Endothelial cell of umbilical vein (primary cell): ENCODE measurements around the gene PRRX1. TPM values are rescaled to one million over a fixed set of nuclear protein-coding genes. Genes with fewer than 3 reads are reported as not detected.

Experiments
- BruUV-seq: library from RNA; stranded (reverse); fragments of 400-500 nt; replicated peaks from 2 replicates; lab custom pipeline; 2021; lab: Mats Ljungman, UMichigan
- CTCF ChIA-PET: fragments of 300-600, 350-600 bp; sonication (Branson Sonifier 250); formaldehyde crosslinking; loops from one replicate; lab custom pipeline; 2021; ENCODE audit warnings: antibody characterized with exemption, inconsistent platforms; lab: Charles Lee
- POLR2A ChIA-PET: fragments of 300-600, 350-600 bp; sonication (Branson Sonifier 250); formaldehyde crosslinking; loops from one replicate; lab custom pipeline; 2021; ENCODE audit warnings: antibody characterized with exemption, inconsistent platforms; lab: Charles Lee
- DNase-seq: peaks from one replicate; pipeline ENCODE4 v3.0.0-alpha.2; 2011; ENCODE audit warnings: low read depth, low spot score
- FAIRE-seq: peaks from 2 replicates; lab custom pipeline; 2011; peaks lifted over from hg19 to GRCh38; lab: Jason Lieb, UNC
- H2AFZ ChIP-seq: 2 replicates; pipeline ENCODE4 v1.6.0; 2012; ENCODE audit warnings: low read depth, low read length, control low read depth, inconsistent platforms
- H3K27ac ChIP-seq: 2 replicates; pipeline ENCODE4 v1.5.1; 2011; ENCODE audit warnings: low read depth, mild to moderate bottlenecking, control low read depth, low read length, moderate library complexity; ENCODE audit not compliant: insufficient read depth
- H3K27me3 ChIP-seq, 2 experiments: 2 replicates each; pipeline versions ENCODE4 v1.6.0 to v1.6.1; 2011; ENCODE audit warnings: low read length in 2 of 2, mixed read lengths in 1 of 2; ENCODE audit not compliant: control insufficient read depth in 2 of 2, insufficient read depth in 2 of 2
- H3K36me3 ChIP-seq, 2 experiments: 2 replicates in 1 of 2; 3 replicates in 1 of 2; pipeline ENCODE4 v1.5.1; 2011; ENCODE audit warnings: low read length in 2 of 2, mild to moderate bottlenecking in 1 of 2, moderate library complexity in 1 of 2; ENCODE audit not compliant: control insufficient read depth in 2 of 2, insufficient read depth in 2 of 2; ENCODE audit errors: extremely low read depth in 1 of 2
- H3K4me1 ChIP-seq: 3 replicates; pipeline ENCODE4 v1.5.1; 2011; ENCODE audit warnings: mild to moderate bottlenecking, low read length; ENCODE audit not compliant: control insufficient read depth, insufficient read depth; ENCODE audit errors: extremely low read depth
- H3K4me2 ChIP-seq: 2 replicates; pipeline ENCODE4 v1.6.1; 2011; ENCODE audit warnings: low read length, control low read depth, mixed read lengths; ENCODE audit not compliant: insufficient read depth
- H3K4me3 ChIP-seq, 3 experiments: fragments of 200-600 bp in 1 of 3; sonication (generic), shearing (Covaris generic) in 1 of 3; replicated peaks in 1 of 3; 2 replicates each; pipeline ENCODE4 v1.5.1; 2011 to 2016; ENCODE audit warnings: control low read depth in 3 of 3, low read length in 3 of 3, mild to moderate bottlenecking in 2 of 3, inconsistent platforms in 1 of 3, low read depth in 1 of 3, moderate library complexity in 1 of 3; ENCODE audit not compliant: insufficient read depth in 1 of 3
- H3K79me2 ChIP-seq: 2 replicates; pipeline ENCODE4 v1.6.0; 2012; ENCODE audit warnings: low read length, inconsistent platforms; ENCODE audit not compliant: control insufficient read depth, insufficient read depth
- H3K9ac ChIP-seq: replicated peaks from 2 replicates; pipeline ENCODE3; 2011; ENCODE audit warnings: low read length, control low read depth; ENCODE audit not compliant: insufficient read depth; ENCODE audit errors: extremely low read depth
- H3K9me1 ChIP-seq: replicated peaks from 3 replicates; pipeline ENCODE4 v1.6.0; 2011; ENCODE audit warnings: mild to moderate bottlenecking, low read length; ENCODE audit not compliant: control insufficient read depth, insufficient read depth; ENCODE audit errors: extremely low read depth
- H3K9me3 ChIP-seq: replicated peaks from 2 replicates; pipeline ENCODE4 v1.5.1; 2012; ENCODE audit warnings: low read length, inconsistent platforms; ENCODE audit not compliant: control insufficient read depth, insufficient read depth
- H4K20me1 ChIP-seq: replicated peaks from 2 replicates; pipeline ENCODE3; 2011; ENCODE audit warnings: mild to moderate bottlenecking, low read length; ENCODE audit not compliant: control insufficient read depth, insufficient read depth; ENCODE audit errors: extremely low read depth
- CTCF ChIP-seq, 2 donors: IDR thresholded peaks; 1 replicate in 1 of 2; 2 replicates in 1 of 2; pipeline ENCODE4 v1.5.1; 2011; ENCODE audit warnings: low read length in 2 of 2, mild to moderate bottlenecking in 2 of 2, moderate library complexity in 2 of 2, control low read depth in 1 of 2, inconsistent platforms in 1 of 2, low read depth in 1 of 2; ENCODE audit not compliant: insufficient read depth in 1 of 2; ENCODE audit errors: extremely low read depth in 1 of 2
- EZH2 ChIP-seq: IDR thresholded peaks from 2 replicates; pipeline ENCODE4 v1.6.1; 2012; ENCODE audit warnings: borderline replicate concordance, low read depth, mild to moderate bottlenecking, moderate library complexity, low read length, inconsistent platforms; ENCODE audit not compliant: severe bottlenecking
- FOS ChIP-seq: IDR thresholded peaks from 2 replicates; pipeline ENCODE4 v1.6.1; 2011; ENCODE audit warnings: mild to moderate bottlenecking, low read length, moderate library complexity, borderline replicate concordance; ENCODE audit not compliant: insufficient read depth
- GATA2 ChIP-seq: IDR thresholded peaks from 2 replicates; pipeline ENCODE4 v1.7.0; 2011; ENCODE audit warnings: low read depth, mild to moderate bottlenecking, moderate library complexity, mixed read lengths, low read length; ENCODE audit not compliant: insufficient read length, insufficient read depth
- JUN ChIP-seq: IDR thresholded peaks from 2 replicates; pipeline ENCODE4 v1.6.1; 2011; ENCODE audit warnings: borderline replicate concordance, low read depth; ENCODE audit not compliant: insufficient read length, insufficient read depth
- MYC ChIP-seq: IDR thresholded peaks from one replicate; pipeline ENCODE4 v1.6.1; 2011; ENCODE audit warnings: mild to moderate bottlenecking, low read depth, low read length
- POLR2A ChIP-seq: IDR thresholded peaks from 2 replicates; pipeline ENCODE4 v1.6.1; 2012; ENCODE audit warnings: low read depth, mild to moderate bottlenecking, control low read depth, low read length
- POLR2AphosphoS5 ChIP-seq: IDR thresholded peaks from 2 replicates; pipeline ENCODE4 v1.6.1; 2012; ENCODE audit warnings: low read depth, mild to moderate bottlenecking, control low read depth, low read length, moderate library complexity; ENCODE audit not compliant: insufficient read depth
- dilution Hi-C: fragments of 300-500 bp; cut with MboI; formaldehyde crosslinking; loops from one replicate; pipeline ENCODE4 v1.15.0; 2019; ENCODE audit warnings: low sequenced_read_pairs; ENCODE audit not compliant: extremely low pct_ligation_motif_present
- intact Hi-C: fragments of 100-400 bp; cut with micrococcal nuclease; formaldehyde crosslinking; loops from one replicate; pipeline ENCODE4 v1.10.0; 2022
- polyA plus RNA-seq, 4 experiments: library from polyadenylated mRNA; depleted of rRNA in 3 of 4; stranded (reverse) in 3 of 4; unstranded in 1 of 4; fragments of >200 nt; gene quantifications; 2 replicates each; pipeline versions ENCODE4 v1.2.1 to v1.2.3, GENCODE V29; 2011 to 2012; ENCODE audit warnings: missing spikeins in 1 of 4
- total RNA-seq: library from RNA; stranded (reverse); gene quantifications from 2 replicates; pipeline ENCODE4 v1.2.3, GENCODE V29; 2021
- TF ChIP-seq, protein P1 (sequence below): IDR thresholded peaks from 2 replicates; pipeline ENCODE4 v1.6.1; 2011; ENCODE audit not compliant: insufficient read depth, insufficient read length

The PRRX1 gene
- total and polyA plus RNA-seq, 2 donors (not counting 3 experiments of a cell fraction or from before 2014, with no cell fraction given): 0.03 TPM; not detected in 1

GRCh38 chr1:170674986-170675385 lies 11.1 kb downstream of the PRRX1 start:
- Histone ChIP-seq H3K4me3 (no peak overlapping the region), H3K27ac (no peak overlapping the region), H3K9me1 (no peaks in the 10 kb centered on the region), H3K79me2 (no peaks in the 10 kb centered on the region), H3K4me1 (no peaks in the 10 kb centered on the region), H3K9me3 (no peaks in the 10 kb centered on the region), H3K9ac (no peak overlapping the region), H3K36me3 (no peaks in the 10 kb centered on the region), H4K20me1 (no peaks in the 10 kb centered on the region), H3K4me2 (no peak overlapping the region), H3K27me3 (peaks cover 8 to 9% of the 10 kb centered on the region in 2 experiments), H2AFZ (no peak overlapping the region)
- DNase-seq (no peak), FAIRE-seq (no peak)
- intact Hi-C loops (loop anchor here (10.0 kb wide), 1 partner anchor 550 kb away; no protein-coding TSS in a partner anchor), dilution Hi-C loops (no loop called here)
- POLR2A ChIA-PET: no interaction called here
- BruUV-seq: no TSS peak
- TF ChIP-seq EZH2 (no peak), JUN (no peak), MYC (no peak), CTCF (IDR thresholded peaks at IDR 0.05; ENCODE audit: extremely low read depth in 1 of 2, insufficient read depth in 1 of 2, low read depth in 1 of 2, low read length in 2 of 2) (no peak)
- CTCF ChIA-PET: interaction anchor here (0.8 to 2.8 kb wide), 6 partner anchors 9 to 37 kb away, joined by 3 to 19 read pairs (median 4); no protein-coding TSS in a partner anchor

GRCh38 chr1:170675865-170676264 lies 11.9 kb downstream of the PRRX1 start:
- no TSS peak for BruUV-seq
- FAIRE-seq (no peak), DNase-seq (no peak)
- H3K9ac ChIP-seq: no peak overlapping the region
- H3K4me1 ChIP-seq: no peaks in the 10 kb centered on the region
- H3K9me1 ChIP-seq: no peaks in the 10 kb centered on the region
- no peaks in the 10 kb centered on the region for H3K79me2 ChIP-seq
- dilution Hi-C loops (no loop called here), intact Hi-C loops (loop anchor here (10.0 kb wide), 1 partner anchor 549 kb away; no protein-coding TSS in a partner anchor)
- H3K9me3 ChIP-seq: no peaks in the 10 kb centered on the region
- no peaks in the 10 kb centered on the region for H3K36me3 ChIP-seq
- no peak overlapping the region for H3K27ac ChIP-seq
- no peak overlapping the region for H3K4me3 ChIP-seq
- POLR2A ChIA-PET: no interaction called here
- TF ChIP-seq EZH2 (no peak), POLR2A (no peak), CTCF (IDR thresholded peaks at IDR 0.05; ENCODE audit: extremely low read depth in 1 of 2, insufficient read depth in 1 of 2, low read depth in 1 of 2, low read length in 2 of 2) (no peak), MYC (no peak), POLR2AphosphoS5 (no peak), FOS (no peak), JUN (no peak), GATA2 (no peak)
- TF ChIP-seq, protein P1, sequence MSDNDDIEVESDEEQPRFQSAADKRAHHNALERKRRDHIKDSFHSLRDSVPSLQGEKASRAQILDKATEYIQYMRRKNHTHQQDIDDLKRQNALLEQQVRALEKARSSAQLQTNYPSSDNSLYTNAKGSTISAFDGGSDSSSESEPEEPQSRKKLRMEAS: no peak
- H2AFZ ChIP-seq: no peak overlapping the region
- peaks cover 2 to 3% of the 10 kb centered on the region in 2 experiments for H3K27me3 ChIP-seq
- CTCF ChIA-PET: interaction anchor here (0.8 to 2.8 kb wide), 3 partner anchors 9 to 22 kb away, joined by 3 to 19 read pairs (median 4); no protein-coding TSS in a partner anchor
- no peak overlapping the region for H3K4me2 ChIP-seq
- no peaks in the 10 kb centered on the region for H4K20me1 ChIP-seq
